Activated CD8-positive, alpha-beta memory T cell treated with anti-CD3 and anti-CD28 coated beads for 36 hours (primary cell): ENCODE measurements around the gene PRKCA. TPM values are rescaled to one million over a fixed set of nuclear protein-coding genes. Genes with fewer than 3 reads are reported as not detected.
"Not testable (repeated sequence)": the region's sequence is repeated elsewhere in the genome, so short reads cannot be mapped to it uniquely, and the experiment has no call there.

Experiments
- CTCF ChIA-PET: fragments of 350-600 bp; sonication (Branson Sonifier 250); formaldehyde crosslinking; loops from one replicate; lab custom pipeline; 2021; ENCODE audit warnings: antibody characterized with exemption; lab: Charles Lee
- POLR2A ChIA-PET: fragments of 350-600 bp; sonication (Branson Sonifier 250); formaldehyde crosslinking; loops from one replicate; lab custom pipeline; 2021; ENCODE audit warnings: antibody characterized with exemption; lab: Charles Lee
- total RNA-seq, 2 experiments: library from RNA; stranded (reverse); gene quantifications; one replicate each; pipeline ENCODE4 v1.2.3, GENCODE V29; 2021

Gene PRKCA
- total RNA-seq, 2 experiments from 2014 or later, result 70.3 to 73.4 TPM

DNA sequence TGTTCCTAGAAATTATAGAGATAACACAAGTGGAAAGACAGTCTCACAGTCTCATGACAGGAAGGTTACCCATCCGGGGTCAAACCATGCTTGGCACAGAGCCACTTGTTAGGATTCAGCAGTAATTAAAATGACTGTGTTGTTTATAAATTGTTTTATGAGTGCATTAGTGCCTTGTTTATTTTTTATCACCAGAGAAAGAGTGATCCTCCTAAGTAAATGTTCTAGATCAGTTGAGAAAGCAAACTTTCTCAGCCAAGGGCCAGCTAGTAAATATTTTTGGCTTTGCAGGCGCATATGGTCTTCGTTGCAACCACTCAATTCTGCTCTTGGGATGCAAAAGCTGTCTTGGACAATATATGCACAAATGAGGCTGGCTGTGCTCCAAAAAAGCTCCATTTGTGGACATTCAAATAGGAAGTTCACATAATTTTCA is 278.6 kb downstream of the PRKCA start:
- POLR2A ChIA-PET, result no interaction called here
- CTCF ChIA-PET, result no interaction called here

- CTCF ChIA-PET, result interaction anchor here (1.3 kb wide), 1 partner anchor 9 kb away, joined by 3 read pairs; no protein-coding TSS in a partner anchor
- POLR2A ChIA-PET, result no interaction called here
These were observed 280.1 kb downstream of the PRKCA start for GRCh38 chr17:66582373-66583111.

DNA sequence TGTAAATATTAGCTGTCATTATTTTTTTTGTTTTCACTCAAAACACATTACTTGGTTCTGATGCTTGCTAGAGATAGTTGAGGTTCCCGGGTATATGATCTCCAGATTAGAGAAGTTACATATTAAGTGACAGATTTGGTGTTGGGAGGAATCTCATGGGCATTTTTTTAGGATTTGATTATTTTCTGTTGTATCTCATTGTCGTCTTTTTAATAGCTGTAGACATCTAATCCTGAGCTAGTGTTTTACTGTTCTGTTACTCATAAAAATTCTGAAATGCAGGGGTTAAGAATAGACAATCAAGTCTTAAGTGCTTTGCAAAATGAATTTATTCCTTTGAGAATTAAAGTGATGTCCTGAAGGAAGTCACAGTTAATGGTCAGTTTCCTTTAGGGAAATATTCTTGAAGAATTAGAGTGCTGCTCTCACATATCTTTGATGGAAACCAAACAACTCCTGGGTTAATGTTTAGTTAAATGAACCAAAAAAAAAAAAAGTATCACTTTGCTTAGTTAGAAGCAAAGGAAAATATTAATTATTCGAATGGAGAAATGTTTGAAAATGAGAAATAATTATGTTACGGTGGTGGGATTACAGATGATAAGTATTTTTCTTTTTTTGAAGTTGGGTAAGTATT is 280.8 kb downstream of the PRKCA start:
- CTCF ChIA-PET, result interaction anchor here (1.3 kb wide), 1 partner anchor 10 kb away, joined by 3 read pairs; no protein-coding TSS in a partner anchor
- POLR2A ChIA-PET, result no interaction called here

GRCh38 chr17:66584927-66585326 is 282.5 kb downstream of the PRKCA start:
- ChIA-PET CTCF (no interaction called here), POLR2A (no interaction called here)

DNA sequence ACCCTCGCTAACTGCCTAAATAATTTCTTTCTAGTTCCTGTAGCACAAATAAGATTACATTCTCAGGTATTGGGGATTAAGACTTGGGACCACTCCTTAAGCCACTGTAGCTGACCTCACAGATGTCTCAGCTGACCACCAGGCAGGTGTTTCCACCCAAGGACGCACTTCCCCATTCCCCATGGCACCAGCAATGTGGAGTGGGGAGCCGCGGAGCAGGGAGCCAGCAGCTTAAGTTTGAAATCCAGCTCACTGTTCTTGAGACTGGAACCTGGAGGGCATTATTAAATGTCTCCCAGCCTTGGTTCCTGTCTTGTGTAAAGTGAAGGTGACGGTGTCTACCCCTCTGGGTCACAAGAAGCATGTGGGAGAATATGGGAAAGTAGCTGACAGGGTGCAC is 283.1 kb downstream of the PRKCA start:
- ChIA-PET CTCF (interaction anchor here (1.5 kb wide), 1 partner anchor 12 kb away, joined by 4 read pairs; no protein-coding TSS in a partner anchor), POLR2A (no interaction called here)

DNA sequence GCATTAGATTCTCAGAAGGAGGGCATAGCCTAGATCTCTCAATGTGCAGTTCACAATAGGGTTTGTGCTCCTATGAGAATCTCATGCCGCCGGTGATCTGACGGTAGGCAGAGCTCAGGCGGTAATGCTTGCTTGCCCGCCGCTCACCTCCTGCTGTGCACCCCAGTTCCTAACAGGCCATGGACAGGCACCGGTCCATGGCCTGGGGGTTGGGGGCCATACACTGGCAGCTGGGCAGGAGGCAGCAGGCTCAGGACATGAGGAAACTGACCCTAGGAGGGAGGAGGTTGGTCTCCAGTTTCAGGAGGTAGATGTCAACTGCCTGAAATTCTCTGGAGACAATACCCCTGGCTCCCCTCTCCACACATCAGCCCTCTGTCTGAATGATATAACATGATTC is 287.5 kb downstream of the PRKCA start:
- POLR2A ChIA-PET, result no interaction called here
- CTCF ChIA-PET, result no interaction called here

GRCh38 chr17:66593116-66593515 is 290.7 kb downstream of the PRKCA start:
- ChIA-PET CTCF (no interaction called here), POLR2A (no interaction called here)

DNA sequence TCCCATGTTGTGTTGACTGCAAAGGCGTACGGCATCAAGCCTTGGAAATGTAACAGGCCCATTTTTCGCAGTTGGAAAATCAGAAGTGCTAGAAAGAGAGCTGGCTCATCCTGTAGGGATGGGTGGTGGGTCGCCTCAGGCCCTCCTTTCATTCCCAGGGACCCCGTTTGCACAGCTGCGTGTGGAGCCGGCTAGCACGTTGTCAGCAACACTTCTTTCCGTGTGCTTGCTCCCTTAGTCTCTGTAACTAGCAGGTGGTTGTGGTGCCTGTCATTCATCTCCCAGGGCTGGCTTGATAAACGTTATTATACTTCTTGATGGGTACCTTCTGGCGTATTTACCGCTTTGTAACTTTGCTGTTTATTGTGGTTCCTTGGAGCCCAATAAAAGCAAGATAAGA is 293.5 kb downstream of the PRKCA start:
- POLR2A ChIA-PET, result no interaction called here
- CTCF ChIA-PET, result interaction anchor here (0.6 kb wide), 1 partner anchor 309 kb away, joined by 5 read pairs; no protein-coding TSS in a partner anchor

GRCh38 chr17:66602659-66603384 is 300.4 kb downstream of the PRKCA start:
- CTCF ChIA-PET, result no interaction called here

DNA sequence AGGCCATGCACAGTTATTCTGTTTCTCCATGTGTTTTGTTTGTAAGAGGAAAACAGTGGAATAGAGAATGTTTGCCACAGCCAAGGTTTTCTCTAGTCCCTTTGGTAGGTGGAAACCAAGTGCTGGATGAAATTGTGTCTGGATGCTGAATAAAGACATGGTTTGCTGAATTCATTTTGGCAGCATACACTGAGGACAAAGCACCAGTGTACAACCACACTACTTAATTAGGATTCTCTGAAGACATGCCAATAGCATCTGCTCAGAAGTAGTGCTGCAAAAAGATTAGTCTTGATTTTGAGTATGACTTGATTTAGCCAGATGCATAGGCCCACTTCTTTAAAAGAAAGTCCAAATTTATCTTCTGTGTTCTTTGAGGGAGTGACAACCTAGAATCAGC is 302.0 kb downstream of the PRKCA start:
- CTCF ChIA-PET, result no interaction called here
- POLR2A ChIA-PET, result no interaction called here

More at GRCh38 chr17:66602659-66603384, 300.4 kb downstream of the PRKCA start:
- POLR2A ChIA-PET, result no interaction called here

GRCh38 chr17:66605541-66605940 is 303.1 kb downstream of the PRKCA start:
- ChIA-PET CTCF (no interaction called here), POLR2A (no interaction called here)

DNA sequence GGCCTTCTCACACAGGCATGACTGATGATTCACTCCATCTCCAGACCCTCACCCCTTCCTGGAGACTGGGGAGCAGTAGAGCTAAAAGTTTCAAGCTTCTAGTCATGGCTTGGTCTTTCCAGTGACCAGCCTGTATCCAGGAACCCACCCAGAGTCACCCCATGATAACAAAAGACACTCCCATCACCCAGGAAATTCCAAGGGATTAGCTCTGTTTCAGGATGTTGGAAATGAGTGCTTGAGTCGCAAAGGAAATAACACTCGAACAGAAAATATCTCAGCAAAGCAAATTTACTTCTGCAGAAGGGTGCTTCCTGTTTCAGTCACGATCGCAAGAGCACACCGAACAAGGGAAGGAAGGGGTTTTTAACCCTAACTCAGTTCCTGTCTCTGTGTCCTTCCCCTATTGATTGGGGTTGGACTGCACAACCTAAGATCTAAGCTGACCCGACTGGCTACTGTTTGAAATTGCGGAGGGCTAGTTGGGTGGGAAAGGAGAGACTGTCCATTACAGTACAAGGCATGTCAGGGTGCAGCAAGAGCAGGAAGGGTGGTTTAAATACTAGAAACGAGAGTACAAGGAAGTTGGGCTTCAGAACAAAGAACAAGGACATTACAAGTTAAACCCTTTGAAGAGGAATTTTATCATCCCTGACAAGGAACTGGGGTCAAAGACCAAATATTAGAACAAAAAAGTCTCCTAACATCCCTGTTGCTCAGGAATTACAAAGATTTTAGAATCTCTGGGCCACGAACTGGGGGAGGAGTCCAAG is 308.1 kb downstream of the PRKCA start:
- CTCF ChIA-PET, result no interaction called here
- POLR2A ChIA-PET, result no interaction called here

DNA sequence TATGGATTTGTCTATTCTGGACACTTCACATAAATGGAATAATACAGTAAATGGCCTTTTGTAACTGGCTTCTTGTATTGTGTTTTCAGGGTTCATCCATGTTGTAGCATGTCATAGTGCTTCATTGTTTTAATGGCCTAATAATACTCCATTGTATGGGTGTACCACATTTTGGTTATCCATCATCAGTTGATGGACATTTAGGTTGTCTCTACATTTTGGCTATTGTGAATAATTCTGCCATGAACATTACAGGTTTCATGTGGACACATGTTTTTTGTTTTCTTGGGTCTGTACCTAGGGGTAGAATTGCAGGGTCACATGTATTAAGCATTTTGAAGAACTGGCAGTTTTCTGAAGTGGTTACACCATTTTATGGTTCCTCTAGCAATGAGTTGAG is 309.0 kb downstream of the PRKCA start:
- POLR2A ChIA-PET, result no interaction called here
- CTCF ChIA-PET, result no interaction called here

DNA sequence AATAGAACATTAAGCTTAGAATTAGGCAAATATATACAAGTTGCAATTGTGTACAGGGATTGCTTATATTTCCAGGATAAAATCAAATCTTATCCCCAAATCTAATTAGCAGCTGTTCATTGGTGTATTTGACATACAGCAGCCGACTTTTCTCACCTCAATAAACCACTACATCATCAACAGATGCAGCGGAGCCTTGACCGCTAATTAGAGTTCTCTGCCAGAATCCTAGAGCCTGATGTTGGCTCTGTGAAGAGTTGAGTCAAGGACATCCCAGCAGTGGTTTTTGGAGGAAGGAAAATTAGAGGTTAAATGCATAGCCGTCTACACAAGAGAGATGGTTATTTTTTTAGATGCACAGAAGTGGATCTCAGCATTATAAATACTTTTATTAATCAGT is 310.6 kb downstream of the PRKCA start:
- ChIA-PET CTCF (no interaction called here), POLR2A (no interaction called here)

DNA sequence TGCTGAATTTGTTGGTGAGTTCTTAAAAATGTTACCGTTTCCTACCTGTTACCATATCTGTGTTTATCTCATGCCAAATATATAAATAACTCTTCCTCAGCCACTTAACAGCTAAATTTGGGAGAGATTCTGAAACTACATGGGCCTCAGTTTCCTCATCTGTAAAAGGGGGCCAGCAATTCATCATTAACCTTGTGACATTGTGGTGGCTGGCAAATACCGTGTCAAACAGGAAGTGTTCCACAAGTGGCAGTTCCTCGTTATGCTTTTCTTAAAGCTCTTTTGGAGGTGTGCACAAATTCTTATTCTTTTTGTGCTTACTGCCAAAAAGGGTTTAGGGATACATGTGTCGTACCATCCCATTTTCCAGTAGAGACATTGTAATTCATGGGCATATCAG is 312.1 kb downstream of the PRKCA start:
- ChIA-PET CTCF (no interaction called here), POLR2A (no interaction called here)

GRCh38 chr17:66619206-66619605 is 316.8 kb downstream of the PRKCA start:
- CTCF ChIA-PET, result no interaction called here
- POLR2A ChIA-PET, result interaction anchor here (0.6 kb wide), 1 partner anchor 12 kb away, joined by 3 read pairs; no protein-coding TSS in a partner anchor

- ChIA-PET POLR2A (no interaction called here), CTCF (no interaction called here)
These were observed 318.1 kb downstream of the PRKCA start for GRCh38 chr17:66620528-66620927.

- POLR2A ChIA-PET, CTCF ChIA-PET: not testable (repeated sequence)
These were observed 322.2 kb downstream of the PRKCA start for GRCh38 chr17:66624630-66625029.

GRCh38 chr17:66625311-66625767 is 322.9 kb downstream of the PRKCA start:
- ChIA-PET CTCF (no interaction called here), POLR2A (no interaction called here)
